Left ventricle myocardium inferior (tissue), 1 donor: ENCODE measurements around the gene TMEM240. TPM values are rescaled to one million over a fixed set of nuclear protein-coding genes. Genes with fewer than 3 reads are reported as not detected.
A peak's percentile ranks its signal among the peaks of the same experiment; 100 is the strongest.

ENCODE experiments used
- DNase-seq: peaks from one replicate; pipeline ENCODE4 v3.0.0-alpha.2; 2020
- H3K27ac ChIP-seq: fragments of 200-600 bp; replicated peaks from 2 replicates; pipeline ENCODE4 v1.8.0; 2021
- H3K27me3 ChIP-seq: fragments of 200-600 bp; 2 replicates; pipeline ENCODE4 v1.8.0; 2021; ENCODE audit warnings: low read depth
- H3K36me3 ChIP-seq: fragments of 200-600 bp; 2 replicates; pipeline ENCODE4 v1.8.0; 2021
- H3K4me1 ChIP-seq: fragments of 200-600 bp; 2 replicates; pipeline ENCODE4 v1.8.0; 2021
- H3K4me3 ChIP-seq: fragments of 200-600 bp; 2 replicates; pipeline ENCODE4 v1.8.0; 2021; ENCODE audit warnings: mild to moderate bottlenecking, moderate library complexity
- H3K9me3 ChIP-seq: fragments of 200-600 bp; replicated peaks from 2 replicates; pipeline ENCODE4 v1.8.0; 2021
- CTCF ChIP-seq: fragments of 200-600 bp; IDR thresholded peaks from 2 replicates; pipeline ENCODE4 v1.8.0; 2021; ENCODE audit warnings: antibody characterized with exemption, mild to moderate bottlenecking, borderline replicate concordance
- intact Hi-C: fragments of 100-400 bp; cut with micrococcal nuclease; formaldehyde crosslinking; loops from one replicate; pipeline ENCODE4 v1.11.0; 2022
- total RNA-seq: library from RNA; stranded (reverse); fragmentation: NEBNext Ultra II Directional; extraction: Animal tissue kit (Norgen Biotek cat#: 25700); gene quantifications from one replicate; pipeline ENCODE4 v1.2.1, GENCODE V29; 2021
- donor health status: DM: no; HTN: yes; CAD: no; lungs with severe emphysema.

TMEM240 gene
- total RNA-seq, 1 donor from 2014 or later: 7.2 TPM

- Histone ChIP-seq H3K9me3 (no peaks in the 10 kb centered on the region), H3K4me3 (no peak overlapping the region), H3K36me3 (no peaks in the 10 kb centered on the region), H3K27me3 (peaks cover 24% of the 10 kb centered on the region), H3K4me1 (peaks cover 34% of the 10 kb centered on the region), H3K27ac (no peak overlapping the region)
- DNase-seq: no peak
- TF ChIP-seq CTCF: no peak
- intact Hi-C loops: no loop called here
Measured at GRCh38 chr1:1577367-1578011, 37.1 kb upstream of the TMEM240 start.

- intact Hi-C loops: no loop called here
- peaks cover 4% of the 10 kb centered on the region for H3K27me3 ChIP-seq
- peaks cover 58% of the 10 kb centered on the region for H3K4me1 ChIP-seq
- peak; percentile 94 for DNase-seq
- no peaks in the 10 kb centered on the region for H3K9me3 ChIP-seq
- TF ChIP-seq CTCF: no peak
- peak within 1 kb of the TSS; percentile 99 for H3K27ac ChIP-seq
- H3K4me3 ChIP-seq: peak within 1 kb of the TSS; percentile 99
- peaks cover 11% of the 10 kb centered on the region for H3K36me3 ChIP-seq
Measured at GRCh38 chr1:1574721-1575537, 34.5 kb upstream of the TMEM240 start, which contains the start of gene SSU72. Gene SSU72 (minus strand): TSS chr1:1574863. CDS start chr1:1574557, 306 bp downstream.

GRCh38 chr1:1573843-1574720, 33.7 kb upstream of the TMEM240 start:
- DNase-seq: peak; percentile 63

GRCh38 chr1:1569341-1569740, 28.9 kb upstream of the TMEM240 start:
- intact Hi-C loops: no loop called here
- peaks cover 16% of the 10 kb centered on the region for H3K36me3 ChIP-seq
- no peak overlapping the region for H3K4me3 ChIP-seq
- peak overlapping the region; percentile 9 for H3K27ac ChIP-seq
- H3K27me3 ChIP-seq: no peaks in the 10 kb centered on the region
- no peak for TF ChIP-seq CTCF
- DNase-seq: no peak
- peaks cover 98% of the 10 kb centered on the region for H3K4me1 ChIP-seq
- no peaks in the 10 kb centered on the region for H3K9me3 ChIP-seq

More at GRCh38 chr1:1573843-1574720, 33.7 kb upstream of the TMEM240 start:
- Histone ChIP-seq H3K27ac (peak overlapping the region; percentile 99), H3K27me3 (no peaks in the 10 kb centered on the region), H3K4me1 (peaks cover 66% of the 10 kb centered on the region), H3K36me3 (peaks cover 11% of the 10 kb centered on the region), H3K4me3 (peak overlapping the region; percentile 99), H3K9me3 (no peaks in the 10 kb centered on the region)
- intact Hi-C loops: no loop called here
- peak; percentile 5 for TF ChIP-seq CTCF

- Histone ChIP-seq H3K36me3 (peaks cover 30% of the 10 kb centered on the region), H3K9me3 (no peaks in the 10 kb centered on the region), H3K4me1 (peaks cover 98% of the 10 kb centered on the region), H3K27me3 (no peaks in the 10 kb centered on the region), H3K27ac (peak overlapping the region; percentile 33), H3K4me3 (no peak overlapping the region)
- intact Hi-C loops: no loop called here
- no peak for DNase-seq
- no peak for TF ChIP-seq CTCF
Measured at GRCh38 chr1:1567891-1568291, 27.5 kb upstream of the TMEM240 start.
